ENCODE measurements around the gene MAP3K5.

MAP3K5 gene

GRCh38 chr6:136728033-136728939 lies 64.0 kb downstream of the MAP3K5 start:
- Histone ChIP-seq H3K27me3 (no peaks in the 10 kb centered on the region), H3K4me1 (peaks cover 18 to 47% (median 29%) of the 10 kb centered on the region in 10 experiments), H3K4me3 (no peak overlapping the region), H3K36me3 (peaks cover 0 to 20% (median 0%) of the 10 kb centered on the region in 11 experiments; a peak in 3 of 22 replicates), H3K9ac (no peak overlapping the region), H3K27ac (no peak overlapping the region), H4K20me1 (peaks cover 0 to 69% (median 0%) of the 10 kb centered on the region in 11 experiments; a peak in 3 of 22 replicates), H3K9me3 (replicated peaks in 1 of 11) (peaks cover 0 to 28% (median 19%) of the 10 kb centered on the region in 11 experiments; a peak in 16 of 22 replicates), H3K4me2 (no peak overlapping the region; a peak in 1 of 22 replicates)
- TF ChIP-seq Cebpa-rat (IDR thresholded peaks at IDR 0.05): no peak

GRCh38 chr6:136726837-136727557 lies 65.3 kb downstream of the MAP3K5 start:
- Histone ChIP-seq H3K27me3 (no peaks in the 10 kb centered on the region), H3K4me3 (no peak overlapping the region), H3K9ac (no peak overlapping the region), H3K36me3 (peaks cover 0 to 18% (median 0%) of the 10 kb centered on the region in 11 experiments; a peak in 3 of 22 replicates), H3K4me1 (peaks cover 16 to 53% (median 24%) of the 10 kb centered on the region in 10 experiments), H3K9me3 (replicated peaks in 1 of 11) (peaks cover 0 to 30% (median 19%) of the 10 kb centered on the region in 11 experiments; a peak in 16 of 22 replicates), H4K20me1 (peaks cover 0 to 56% (median 0%) of the 10 kb centered on the region in 11 experiments; a peak in 3 of 22 replicates), H3K4me2 (no peak overlapping the region), H3K27ac (no peak overlapping the region)
- no peak for TF ChIP-seq Cebpa-rat (IDR thresholded peaks at IDR 0.05)

GRCh38 chr6:136725124-136725523 lies 67.2 kb downstream of the MAP3K5 start:
- H3K36me3 ChIP-seq: peaks cover 0 to 7% (median 0%) of the 10 kb centered on the region in 11 experiments; a peak in 3 of 22 replicates
- no peaks in the 10 kb centered on the region for H3K27me3 ChIP-seq
- peaks cover 0 to 20% (median 16%) of the 10 kb centered on the region in 11 experiments; a peak in 16 of 22 replicates for H3K9me3 ChIP-seq (replicated peaks in 1 of 11)
- H3K4me2 ChIP-seq: peak overlapping the region in 5 of 11 experiments; percentile 18 to 84 (median 74); a peak in 5 of 22 replicates
- TF ChIP-seq Cebpa-rat (IDR thresholded peaks at IDR 0.05): no peak
- peak overlapping the region in 4 of 11 experiments; percentile 24 to 77 (median 56); a peak in 3 of 22 replicates for H3K27ac ChIP-seq
- peaks cover 26 to 69% (median 39%) of the 10 kb centered on the region in 10 experiments for H3K4me1 ChIP-seq
- H4K20me1 ChIP-seq: peaks cover 0 to 41% (median 0%) of the 10 kb centered on the region in 11 experiments; a peak in 3 of 22 replicates
- H3K9ac ChIP-seq: no peak overlapping the region
- H3K4me3 ChIP-seq: no peak overlapping the region

GRCh38 chr6:136723780-136724179 lies 68.5 kb downstream of the MAP3K5 start:
- Histone ChIP-seq H3K9me3 (replicated peaks in 1 of 11) (peaks cover 0 to 13% (median 7%) of the 10 kb centered on the region in 11 experiments; a peak in 16 of 22 replicates), H3K36me3 (peaks cover 0 to 4% (median 0%) of the 10 kb centered on the region in 11 experiments; a peak in 3 of 22 replicates), H3K27ac (peak overlapping the region in 10 of 11 experiments; percentile 35 to 77 (median 57); a peak in 17 of 22 replicates), H4K20me1 (peaks cover 0 to 39% (median 0%) of the 10 kb centered on the region in 11 experiments; a peak in 3 of 22 replicates), H3K4me2 (peak overlapping the region; percentile 50 to 84 (median 73)), H3K27me3 (no peaks in the 10 kb centered on the region), H3K4me1 (peaks cover 39 to 67% (median 52%) of the 10 kb centered on the region in 10 experiments), H3K9ac (peak overlapping the region in 6 of 11 experiments; percentile 15 to 53 (median 36); a peak in 7 of 22 replicates), H3K4me3 (no peak overlapping the region)
- TF ChIP-seq Cebpa-rat (IDR thresholded peaks at IDR 0.05): no peak

- Histone ChIP-seq H3K4me1 (peaks cover 61 to 83% (median 75%) of the 10 kb centered on the region in 10 experiments), H3K27me3 (no peaks in the 10 kb centered on the region), H3K9ac (no peak overlapping the region), H3K9me3 (replicated peaks in 1 of 11) (peaks cover 0 to 13% (median 7%) of the 10 kb centered on the region in 11 experiments; a peak in 16 of 22 replicates), H3K27ac (peak overlapping the region in 2 of 11 experiments; percentile 80 to 84; a peak in 4 of 22 replicates), H4K20me1 (peaks cover 0 to 31% (median 0%) of the 10 kb centered on the region in 11 experiments; a peak in 2 of 22 replicates), H3K4me2 (peak overlapping the region in 5 of 11 experiments; percentile 86 to 94 (median 90); a peak in 7 of 22 replicates), H3K4me3 (no peak overlapping the region; a peak in 1 of 20 replicates), H3K36me3 (peaks cover 0 to 4% (median 0%) of the 10 kb centered on the region in 11 experiments; a peak in 3 of 22 replicates)
- TF ChIP-seq Cebpa-rat (IDR thresholded peaks at IDR 0.05): no peak
Measured at GRCh38 chr6:136721467-136721866, 70.8 kb downstream of the MAP3K5 start.

GRCh38 chr6:136720045-136720770 lies 72.1 kb downstream of the MAP3K5 start:
- H3K9ac ChIP-seq: peak overlapping the region; percentile 34 to 64 (median 56); a peak in 21 of 22 replicates

GRCh38 chr6:136719280-136720044 lies 72.8 kb downstream of the MAP3K5 start:
- Histone ChIP-seq H3K9ac (peak overlapping the region; percentile 34 to 64 (median 56); a peak in 21 of 22 replicates), H3K9me3 (replicated peaks in 1 of 11) (peaks cover 0 to 13% (median 7%) of the 10 kb centered on the region in 11 experiments; a peak in 16 of 22 replicates), H3K4me2 (peak overlapping the region; percentile 77 to 94 (median 88)), H4K20me1 (peaks cover 0 to 22% (median 0%) of the 10 kb centered on the region in 11 experiments; a peak in 2 of 22 replicates), H3K27ac (peak overlapping the region; percentile 60 to 84 (median 75); a peak in 21 of 22 replicates), H3K4me1 (peaks cover 66 to 91% (median 78%) of the 10 kb centered on the region in 10 experiments), H3K27me3 (no peaks in the 10 kb centered on the region), H3K4me3 (peak overlapping the region in 9 of 10 experiments; percentile 1 to 53 (median 36); a peak in 12 of 20 replicates), H3K36me3 (peaks cover 0 to 4% (median 0%) of the 10 kb centered on the region in 11 experiments; a peak in 3 of 22 replicates)
- 0 out of 22 replicates have a peak, but pooled peaks of 1 of the 11 experiments have one; percentile 36 for TF ChIP-seq Cebpa-rat (IDR thresholded peaks at IDR 0.05)

More at GRCh38 chr6:136720045-136720770, 72.1 kb downstream of the MAP3K5 start:
- TF ChIP-seq Cebpa-rat (IDR thresholded peaks at IDR 0.05): no peak
- Histone ChIP-seq H3K27ac (peak overlapping the region; percentile 60 to 84 (median 75); a peak in 21 of 22 replicates), H3K27me3 (no peaks in the 10 kb centered on the region), H3K4me2 (peak overlapping the region; percentile 77 to 94 (median 88)), H4K20me1 (peaks cover 0 to 30% (median 0%) of the 10 kb centered on the region in 11 experiments; a peak in 2 of 22 replicates), H3K4me1 (peaks cover 70 to 93% (median 85%) of the 10 kb centered on the region in 10 experiments), H3K9me3 (replicated peaks in 1 of 11) (peaks cover 0 to 13% (median 7%) of the 10 kb centered on the region in 11 experiments; a peak in 16 of 22 replicates), H3K4me3 (peak overlapping the region in 9 of 10 experiments; percentile 1 to 53 (median 36); a peak in 15 of 20 replicates), H3K36me3 (peaks cover 0 to 4% (median 0%) of the 10 kb centered on the region in 11 experiments; a peak in 3 of 22 replicates)
